BE2C (cell line): ENCODE measurements around the gene PHACTR1.

Experiments used
- DNase-seq: peaks from one replicate; pipeline ENCODE4 v3.0.0-alpha.2; 2020
- H3K27me3 ChIP-seq: fragments of 250-450 bp; sonication (Bioruptor Pico); 2 replicates; pipeline ENCODE4 v1.5.1; 2020; ENCODE audit warnings: mild to moderate bottlenecking
- H3K36me3 ChIP-seq: fragments of 250-450 bp; sonication (Bioruptor Pico); 2 replicates; pipeline ENCODE4 v1.5.1; 2020; ENCODE audit warnings: mild to moderate bottlenecking
- H3K4me1 ChIP-seq: fragments of 250-450 bp; sonication (Bioruptor Pico); 2 replicates; pipeline ENCODE4 v1.5.1; 2020
- H3K4me3 ChIP-seq: 2 replicates; pipeline ENCODE4 v1.5.1; 2011; ENCODE audit warnings: low read depth, low read length
- H3K9me3 ChIP-seq: fragments of 250-450 bp; sonication (Bioruptor Pico); 2 replicates; pipeline ENCODE4 v1.5.1; 2020
- TF ChIP-seq, protein P1 (sequence below): IDR thresholded peaks from 2 replicates; pipeline ENCODE4 v1.5.1; 2012; ENCODE audit warnings: mild to moderate bottlenecking, low read depth, low read length

PHACTR1 gene

DNA sequence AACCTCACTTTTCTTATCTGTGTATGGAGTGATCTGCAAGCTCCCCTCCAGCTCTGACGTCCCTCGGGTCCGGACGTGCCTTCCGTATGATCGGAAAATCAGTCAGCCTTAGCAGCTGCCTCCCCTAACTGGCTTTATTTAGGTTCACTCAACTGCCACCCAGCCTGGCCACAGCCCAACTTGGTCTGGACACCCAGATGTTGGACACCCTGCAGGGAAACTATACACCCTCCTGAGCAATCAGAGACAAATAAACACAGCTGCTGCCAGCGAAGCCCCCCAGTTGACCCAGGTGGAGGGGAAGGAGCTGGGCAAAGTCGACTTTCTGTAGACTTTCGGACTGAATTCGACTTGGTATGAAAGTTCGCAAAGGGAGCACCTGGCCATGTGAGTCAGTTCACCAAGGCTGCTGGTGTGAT, 582.8 kb downstream of the PHACTR1 start:
- Histone ChIP-seq H3K27me3 (no peaks in the 10 kb centered on the region), H3K9me3 (no peaks in the 10 kb centered on the region), H3K4me3 (no peak overlapping the region), H3K36me3 (peaks cover 11% of the 10 kb centered on the region; the same call in 1 of the 2 replicates), H3K4me1 (no peaks in the 10 kb centered on the region)
- DNase-seq = no peak
- TF ChIP-seq, protein P1, sequence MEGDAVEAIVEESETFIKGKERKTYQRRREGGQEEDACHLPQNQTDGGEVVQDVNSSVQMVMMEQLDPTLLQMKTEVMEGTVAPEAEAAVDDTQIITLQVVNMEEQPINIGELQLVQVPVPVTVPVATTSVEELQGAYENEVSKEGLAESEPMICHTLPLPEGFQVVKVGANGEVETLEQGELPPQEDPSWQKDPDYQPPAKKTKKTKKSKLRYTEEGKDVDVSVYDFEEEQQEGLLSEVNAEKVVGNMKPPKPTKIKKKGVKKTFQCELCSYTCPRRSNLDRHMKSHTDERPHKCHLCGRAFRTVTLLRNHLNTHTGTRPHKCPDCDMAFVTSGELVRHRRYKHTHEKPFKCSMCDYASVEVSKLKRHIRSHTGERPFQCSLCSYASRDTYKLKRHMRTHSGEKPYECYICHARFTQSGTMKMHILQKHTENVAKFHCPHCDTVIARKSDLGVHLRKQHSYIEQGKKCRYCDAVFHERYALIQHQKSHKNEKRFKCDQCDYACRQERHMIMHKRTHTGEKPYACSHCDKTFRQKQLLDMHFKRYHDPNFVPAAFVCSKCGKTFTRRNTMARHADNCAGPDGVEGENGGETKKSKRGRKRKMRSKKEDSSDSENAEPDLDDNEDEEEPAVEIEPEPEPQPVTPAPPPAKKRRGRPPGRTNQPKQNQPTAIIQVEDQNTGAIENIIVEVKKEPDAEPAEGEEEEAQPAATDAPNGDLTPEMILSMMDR = no peak

DNA sequence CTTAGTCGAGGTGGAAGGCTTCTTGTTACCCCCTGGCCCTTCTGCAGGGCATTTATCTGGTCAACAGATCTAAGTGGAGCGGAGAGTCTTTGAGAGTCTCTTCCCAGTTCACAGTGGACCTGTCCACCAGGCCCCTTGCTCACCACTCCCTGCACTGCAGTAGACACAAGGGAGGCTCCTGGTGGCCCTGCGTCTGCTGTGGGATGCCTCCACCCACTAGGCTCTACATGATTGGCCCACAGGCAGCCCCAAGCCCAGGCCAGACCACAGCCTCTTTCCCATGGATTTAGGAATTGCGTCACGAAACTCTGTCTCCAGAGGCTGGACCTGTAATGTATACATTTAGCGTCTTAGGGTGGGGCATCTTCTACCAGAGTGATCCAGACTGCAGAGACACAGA, 583.4 kb downstream of the PHACTR1 start:
- Histone ChIP-seq H3K27me3 (no peaks in the 10 kb centered on the region), H3K9me3 (no peaks in the 10 kb centered on the region), H3K4me1 (no peaks in the 10 kb centered on the region), H3K36me3 (peaks cover 14% of the 10 kb centered on the region; the same call in 1 of the 2 replicates), H3K4me3 (no peak overlapping the region)
- TF ChIP-seq, protein P1 = no peak
- DNase-seq = no peak

DNA sequence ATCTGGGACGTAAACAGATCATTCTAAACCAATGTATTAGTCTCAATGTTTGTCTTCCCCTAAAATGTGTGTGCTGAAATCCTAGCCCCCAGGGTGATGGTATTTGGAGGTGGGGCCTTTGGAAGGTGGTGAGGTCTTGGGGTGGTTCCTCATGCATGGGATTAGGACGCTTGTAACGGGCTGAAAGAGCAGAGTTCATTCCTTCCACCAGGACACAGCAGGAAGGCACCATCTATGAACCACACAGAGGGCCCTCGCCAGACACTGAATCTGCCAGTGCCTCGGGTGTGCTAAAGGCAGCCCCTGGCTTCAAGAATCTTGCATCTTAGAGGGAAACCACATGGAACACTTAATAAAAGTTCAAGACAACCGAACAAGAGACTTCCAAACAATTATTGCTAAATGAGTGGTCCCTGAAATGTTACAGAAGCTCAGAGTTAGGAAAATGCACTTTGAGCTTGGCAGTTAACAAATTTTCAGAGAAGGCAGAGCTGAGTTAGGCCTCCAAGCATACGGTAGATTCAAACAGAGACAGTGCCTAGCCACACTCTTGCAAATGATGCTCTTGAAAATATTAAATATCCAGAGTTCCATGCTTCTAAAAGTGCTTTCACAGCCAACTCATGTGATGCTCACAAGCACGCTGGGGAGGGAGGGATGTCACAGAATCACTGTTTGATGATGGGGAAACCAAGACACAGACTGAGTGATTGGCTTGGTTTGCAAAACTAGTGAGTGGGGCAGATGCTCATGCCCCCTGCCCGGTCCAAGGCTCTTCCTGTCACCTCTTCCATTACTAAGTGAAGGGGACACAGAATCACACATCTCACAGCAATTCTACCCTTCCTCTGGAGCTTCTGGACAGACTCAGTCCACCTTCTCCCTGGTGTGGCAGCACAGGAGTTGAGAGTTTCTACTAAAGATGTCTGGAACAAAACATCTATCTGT, 584.4 kb downstream of the PHACTR1 start:
- Histone ChIP-seq H3K9me3 (no peaks in the 10 kb centered on the region), H3K36me3 (peaks cover 14% of the 10 kb centered on the region; the same call in 1 of the 2 replicates), H3K27me3 (no peaks in the 10 kb centered on the region), H3K4me1 (no peaks in the 10 kb centered on the region), H3K4me3 (no peak overlapping the region)
- TF ChIP-seq, protein P1 = no peak
- no peak for DNase-seq

DNA sequence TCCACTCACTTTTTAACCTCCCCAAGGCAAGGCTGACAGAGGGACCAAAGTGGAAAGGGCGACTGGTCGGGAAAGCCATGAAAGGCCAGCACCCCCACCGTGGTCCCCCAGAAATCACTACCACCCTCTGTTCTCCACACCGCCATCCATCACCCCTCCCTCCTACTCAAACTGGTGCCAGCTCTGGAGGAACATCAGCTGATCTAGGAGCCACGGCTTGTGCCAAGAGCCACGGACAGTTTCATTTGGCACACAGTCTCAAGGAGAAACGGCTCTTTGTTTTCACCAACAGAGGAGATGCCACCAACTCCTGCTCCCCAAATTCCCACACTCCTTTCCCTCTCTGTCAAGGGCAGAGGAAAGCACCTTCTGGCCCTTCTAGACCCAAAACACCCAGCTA, 585.7 kb downstream of the PHACTR1 start:
- DNase-seq = no peak
- H3K4me3 ChIP-seq = no peak overlapping the region
- H3K4me1 ChIP-seq = no peaks in the 10 kb centered on the region
- TF ChIP-seq, protein P1 = no peak
- H3K36me3 ChIP-seq = peaks cover 14% of the 10 kb centered on the region; the same call in 1 of the 2 replicates
- no peaks in the 10 kb centered on the region for H3K9me3 ChIP-seq
- H3K27me3 ChIP-seq = no peaks in the 10 kb centered on the region

DNA sequence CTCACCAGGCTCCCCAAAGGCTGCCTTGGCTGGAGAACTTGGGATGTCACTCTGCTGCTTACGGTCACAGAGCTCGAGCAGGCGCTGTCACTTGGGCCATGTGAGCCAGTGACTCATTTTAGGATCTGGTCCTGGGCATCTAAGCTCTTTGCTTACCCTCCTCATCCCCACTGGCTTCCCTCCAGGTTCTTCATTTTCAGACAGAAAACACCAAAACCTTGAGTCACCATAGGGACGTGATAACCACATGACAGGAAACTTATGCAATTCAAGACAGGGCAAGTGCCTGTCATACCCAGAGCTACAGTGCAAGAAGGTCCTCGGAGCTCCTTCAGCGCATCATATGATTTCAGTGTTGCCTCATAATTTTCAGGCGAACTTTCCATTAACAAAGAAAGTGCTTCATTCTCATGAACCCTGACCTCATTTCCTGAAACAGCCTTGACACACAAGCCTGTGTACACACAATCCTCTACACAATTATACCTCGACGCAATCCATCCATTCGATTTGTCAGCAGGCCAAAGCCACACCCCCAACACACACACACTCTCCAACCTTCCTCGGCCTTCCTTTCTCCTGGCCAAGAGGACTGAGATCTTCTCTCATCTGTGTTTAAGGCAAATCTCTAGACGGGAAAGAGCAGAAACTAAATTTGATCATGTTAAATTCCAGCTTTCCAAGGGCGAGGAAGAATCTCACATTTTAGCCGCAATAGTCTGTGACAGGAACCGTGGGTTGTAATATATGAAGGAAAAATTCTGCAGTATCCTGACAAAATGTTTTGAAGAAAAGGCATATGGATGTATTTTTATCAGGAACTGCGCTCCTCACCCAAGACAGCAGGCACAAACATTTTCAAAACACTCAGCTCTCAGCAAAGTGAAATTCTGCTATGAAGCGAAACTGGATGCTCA, 586.4 kb downstream of the PHACTR1 start:
- DNase-seq = no peak
- no peak overlapping the region for H3K4me3 ChIP-seq
- H3K4me1 ChIP-seq = no peaks in the 10 kb centered on the region
- no peaks in the 10 kb centered on the region for H3K27me3 ChIP-seq
- no peaks in the 10 kb centered on the region for H3K9me3 ChIP-seq
- peaks cover 12% of the 10 kb centered on the region; the same call in 1 of the 2 replicates for H3K36me3 ChIP-seq
- TF ChIP-seq, protein P1 = no peak
